IPS-18c (cell line): ENCODE results near the gene BCKDK.
A peak's percentile ranks its signal among the peaks of the same experiment; 100 is the strongest.
"Not testable (repeated sequence)": the region's sequence is repeated elsewhere in the genome, so short reads cannot be mapped to it uniquely, and the experiment has no call there.

Experiments used
- H3K4me3 ChIP-seq: 2 replicates; pipeline ENCODE4 v1.7.0; 2013; ENCODE audit warnings: low read depth, mild to moderate bottlenecking, low read length, moderate library complexity; ENCODE audit not compliant: insufficient read depth
- H3K9me3 ChIP-seq: one replicate; pipeline ENCODE4 v1.6.1; 2013; ENCODE audit warnings: mild to moderate bottlenecking, low read length, moderate library complexity; ENCODE audit not compliant: control insufficient read depth, insufficient read depth

BCKDK gene

GRCh38 chr16:31143694-31144148, 35.5 kb downstream of the BCKDK start:
- Histone ChIP-seq H3K4me3 (no peak overlapping the region), H3K9me3 (no peaks in the 10 kb centered on the region)

GRCh38 chr16:31144418-31144817, 36.2 kb downstream of the BCKDK start:
- not testable (repeated sequence) for H3K9me3 ChIP-seq, H3K4me3 ChIP-seq

- Histone ChIP-seq H3K9me3 (no peaks in the 10 kb centered on the region), H3K4me3 (no peak overlapping the region)
Measured at GRCh38 chr16:31145398-31145990, 37.3 kb downstream of the BCKDK start.

GRCh38 chr16:31147574-31147973, 39.4 kb downstream of the BCKDK start:
- Histone ChIP-seq H3K4me3 (no peak overlapping the region), H3K9me3 (no peaks in the 10 kb centered on the region)

- H3K4me3 ChIP-seq: peak overlapping the region; percentile 17; the same call in 1 of the 2 replicates
- no peaks in the 10 kb centered on the region for H3K9me3 ChIP-seq
Measured at GRCh38 chr16:31148281-31148728, 40.1 kb downstream of the BCKDK start.

GRCh38 chr16:31148896-31149295, 40.7 kb downstream of the BCKDK start:
- Histone ChIP-seq H3K9me3 (no peaks in the 10 kb centered on the region), H3K4me3 (no peak overlapping the region; the same call in 1 of the 2 replicates)

- Histone ChIP-seq H3K9me3 (no peaks in the 10 kb centered on the region), H3K4me3 (no peak overlapping the region)
Measured at GRCh38 chr16:31149332-31149731, 41.1 kb downstream of the BCKDK start.

GRCh38 chr16:31149894-31150890, 42.0 kb downstream of the BCKDK start, which contains the start of gene PRSS36:
Gene PRSS36 (minus strand): TSS chr16:31150066. CDS start chr16:31150035, 31 bp downstream.
- no peak within 1 kb of the TSS for H3K4me3 ChIP-seq

GRCh38 chr16:31150976-31151375, 42.8 kb downstream of the BCKDK start:
- H3K4me3 ChIP-seq, H3K9me3 ChIP-seq: not testable (repeated sequence)

More at GRCh38 chr16:31149894-31150890, 42.0 kb downstream of the BCKDK start, which contains the start of gene PRSS36:
- H3K9me3 ChIP-seq: no peaks in the 10 kb centered on the region

- Histone ChIP-seq H3K9me3 (no peaks in the 10 kb centered on the region), H3K4me3 (no peak overlapping the region)
Measured at GRCh38 chr16:31157136-31157535, 49.0 kb downstream of the BCKDK start.
